A673 (cell line): ENCODE results near the gene SULT2B1.

Source experiments
- EZH2 ChIP-seq: fragments of 200-600 bp; sonication (generic); IDR thresholded peaks from 2 replicates; pipeline ENCODE4 v1.6.1; 2017; ENCODE audit warnings: borderline replicate concordance, low read depth, mild to moderate bottlenecking, mixed read lengths, antibody characterized with exemption, low read length; ENCODE audit not compliant: poor library complexity, severe bottlenecking
- TF ChIP-seq, protein P1 (sequence below): fragments of 300-800, 200-600 bp; sonication (generic); conservative IDR thresholded peaks from 2 replicates; pipeline ENCODE4 v1.5.1; 2017; ENCODE audit warnings: low read depth, mild to moderate bottlenecking, antibody characterized with exemption, low read length, moderate library complexity, mixed read lengths

DNA sequence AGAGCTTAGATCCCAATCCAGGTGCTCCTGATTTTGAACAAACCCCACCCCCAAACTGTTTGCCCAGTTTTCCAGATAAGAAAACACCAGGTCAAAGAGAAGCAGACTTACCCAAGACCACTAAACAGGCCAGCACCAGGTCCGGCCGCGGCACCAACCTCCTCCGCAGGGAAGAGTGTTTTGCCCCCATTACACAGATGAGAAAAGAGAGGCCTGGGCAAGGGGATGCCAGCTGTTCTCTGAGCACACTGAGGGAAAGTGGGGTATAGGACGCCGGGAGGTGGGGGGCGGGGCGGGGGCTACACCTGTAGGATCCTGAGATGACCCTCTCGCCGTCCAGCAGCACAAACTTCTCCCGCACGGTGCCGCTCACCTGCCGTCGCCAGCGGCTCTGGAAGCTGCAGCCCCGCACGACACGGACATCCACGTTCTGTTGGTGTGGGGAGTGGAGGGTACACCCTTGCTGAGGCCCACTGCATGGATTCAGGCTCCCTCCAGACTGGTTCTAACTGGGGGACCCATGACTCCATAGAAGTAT is 57.7 kb downstream of the SULT2B1 start:
- TF ChIP-seq, protein P1, sequence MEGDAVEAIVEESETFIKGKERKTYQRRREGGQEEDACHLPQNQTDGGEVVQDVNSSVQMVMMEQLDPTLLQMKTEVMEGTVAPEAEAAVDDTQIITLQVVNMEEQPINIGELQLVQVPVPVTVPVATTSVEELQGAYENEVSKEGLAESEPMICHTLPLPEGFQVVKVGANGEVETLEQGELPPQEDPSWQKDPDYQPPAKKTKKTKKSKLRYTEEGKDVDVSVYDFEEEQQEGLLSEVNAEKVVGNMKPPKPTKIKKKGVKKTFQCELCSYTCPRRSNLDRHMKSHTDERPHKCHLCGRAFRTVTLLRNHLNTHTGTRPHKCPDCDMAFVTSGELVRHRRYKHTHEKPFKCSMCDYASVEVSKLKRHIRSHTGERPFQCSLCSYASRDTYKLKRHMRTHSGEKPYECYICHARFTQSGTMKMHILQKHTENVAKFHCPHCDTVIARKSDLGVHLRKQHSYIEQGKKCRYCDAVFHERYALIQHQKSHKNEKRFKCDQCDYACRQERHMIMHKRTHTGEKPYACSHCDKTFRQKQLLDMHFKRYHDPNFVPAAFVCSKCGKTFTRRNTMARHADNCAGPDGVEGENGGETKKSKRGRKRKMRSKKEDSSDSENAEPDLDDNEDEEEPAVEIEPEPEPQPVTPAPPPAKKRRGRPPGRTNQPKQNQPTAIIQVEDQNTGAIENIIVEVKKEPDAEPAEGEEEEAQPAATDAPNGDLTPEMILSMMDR, result no peak
- TF ChIP-seq EZH2, result no peak
